ENCODE results near the gene MAP2K6.

MAP2K6 gene

DNA sequence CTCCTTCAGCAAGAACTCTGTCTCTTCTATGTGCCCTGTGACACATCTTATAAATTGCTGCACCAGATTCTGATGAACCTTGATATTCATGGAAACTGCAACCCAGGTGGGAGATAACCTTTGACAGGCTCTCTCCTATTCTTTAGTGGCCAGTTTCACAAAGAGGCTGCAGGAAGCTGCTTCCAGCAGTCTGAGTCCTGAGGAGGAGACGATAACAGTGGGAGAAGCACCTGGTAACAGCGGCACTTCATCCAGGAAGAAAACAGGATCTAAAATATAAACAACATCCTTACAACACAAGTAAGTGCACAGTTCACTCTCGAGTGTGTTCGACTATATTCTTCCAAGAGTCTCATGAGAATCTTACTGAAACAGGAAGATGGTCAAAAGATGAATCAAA lies 180.1 kb downstream of the MAP2K6 start:
- no peaks in the 10 kb centered on the region for H3K79me2 ChIP-seq (ENCODE audit: control insufficient read depth, insufficient read depth, low read length)
- no CpG with 5 or more reads among the region's 4 CpGs for WGBS (ENCODE audit: extremely low coverage, insufficient coverage, low lambda C conversion rate)
- H3K36me3 ChIP-seq (ENCODE audit: control insufficient read depth, insufficient read depth, low read length) = no peaks in the 10 kb centered on the region
- no peak overlapping the region for H2AK5ac ChIP-seq (ENCODE audit: low read length)
- no peak overlapping the region for H3K23ac ChIP-seq (ENCODE audit: low read length)
- H3K4me3 ChIP-seq (ENCODE audit: low read length) = no peak overlapping the region
- H3K4me2 ChIP-seq (ENCODE audit: low read length) = no peak overlapping the region
- DNase-seq = no peak
- no peak overlapping the region for H3K4ac ChIP-seq (ENCODE audit: low read depth, low read length)
- H2BK120ac ChIP-seq (ENCODE audit: low read depth, low read length) = no peak overlapping the region
- no peak overlapping the region for H3K27ac ChIP-seq (ENCODE audit: low read depth, low read length)
- no peaks in the 10 kb centered on the region for H3K4me1 ChIP-seq (ENCODE audit: control insufficient read depth, low read depth, low read length)
- no peak overlapping the region for H2BK15ac ChIP-seq (replicated peaks; ENCODE audit: low read depth)
- no peak overlapping the region for H3K9ac ChIP-seq (ENCODE audit: low read length)
- H4K8ac ChIP-seq (ENCODE audit: low read depth, low read length) = no peak overlapping the region
- no peak overlapping the region for H3K56ac ChIP-seq (ENCODE audit: low read length)
- H2BK5ac ChIP-seq (ENCODE audit: low read length) = no peak overlapping the region
- H3K79me1 ChIP-seq (ENCODE audit: low read length) = no peaks in the 10 kb centered on the region
- no peaks in the 10 kb centered on the region for H3K27me3 ChIP-seq (ENCODE audit: insufficient read depth, low read length, poor library complexity)
- H3K18ac ChIP-seq (ENCODE audit: low read length) = no peak overlapping the region
- H4K5ac ChIP-seq (ENCODE audit: low read length) = no peak overlapping the region

- H3K4me3 ChIP-seq (ENCODE audit: low read length) = no peak overlapping the region
- H3K27me3 ChIP-seq (ENCODE audit: insufficient read depth, low read length, poor library complexity) = no peaks in the 10 kb centered on the region
- H3K4me1 ChIP-seq (ENCODE audit: control insufficient read depth, low read depth, low read length) = no peaks in the 10 kb centered on the region
- H4K5ac ChIP-seq (ENCODE audit: low read length) = no peak overlapping the region
- H3K23ac ChIP-seq (ENCODE audit: low read length) = no peak overlapping the region
- H3K4me2 ChIP-seq (ENCODE audit: low read length) = no peak overlapping the region
- no peak overlapping the region for H3K27ac ChIP-seq (ENCODE audit: low read depth, low read length)
- WGBS (ENCODE audit: extremely low coverage, insufficient coverage, low lambda C conversion rate) = no CpG with 5 or more reads among the region's 9 CpGs
- H4K8ac ChIP-seq (ENCODE audit: low read depth, low read length) = no peak overlapping the region
- no peak overlapping the region for H3K56ac ChIP-seq (ENCODE audit: low read length)
- H2AK5ac ChIP-seq (ENCODE audit: low read length) = no peak overlapping the region
- H3K79me1 ChIP-seq (ENCODE audit: low read length) = no peaks in the 10 kb centered on the region
- DNase-seq = no peak
- no peaks in the 10 kb centered on the region for H3K36me3 ChIP-seq (ENCODE audit: control insufficient read depth, insufficient read depth, low read length)
- H3K18ac ChIP-seq (ENCODE audit: low read length) = no peak overlapping the region
- no peak overlapping the region for H3K9ac ChIP-seq (ENCODE audit: low read length)
- no peaks in the 10 kb centered on the region for H3K79me2 ChIP-seq (ENCODE audit: control insufficient read depth, insufficient read depth, low read length)
- no peak overlapping the region for H2BK120ac ChIP-seq (ENCODE audit: low read depth, low read length)
- H2BK5ac ChIP-seq (ENCODE audit: low read length) = no peak overlapping the region
- H2BK15ac ChIP-seq (replicated peaks; ENCODE audit: low read depth) = no peak overlapping the region
- no peak overlapping the region for H3K4ac ChIP-seq (ENCODE audit: low read depth, low read length)
Measured at GRCh38 chr17:69596141-69596540, 181.6 kb downstream of the MAP2K6 start.

DNA sequence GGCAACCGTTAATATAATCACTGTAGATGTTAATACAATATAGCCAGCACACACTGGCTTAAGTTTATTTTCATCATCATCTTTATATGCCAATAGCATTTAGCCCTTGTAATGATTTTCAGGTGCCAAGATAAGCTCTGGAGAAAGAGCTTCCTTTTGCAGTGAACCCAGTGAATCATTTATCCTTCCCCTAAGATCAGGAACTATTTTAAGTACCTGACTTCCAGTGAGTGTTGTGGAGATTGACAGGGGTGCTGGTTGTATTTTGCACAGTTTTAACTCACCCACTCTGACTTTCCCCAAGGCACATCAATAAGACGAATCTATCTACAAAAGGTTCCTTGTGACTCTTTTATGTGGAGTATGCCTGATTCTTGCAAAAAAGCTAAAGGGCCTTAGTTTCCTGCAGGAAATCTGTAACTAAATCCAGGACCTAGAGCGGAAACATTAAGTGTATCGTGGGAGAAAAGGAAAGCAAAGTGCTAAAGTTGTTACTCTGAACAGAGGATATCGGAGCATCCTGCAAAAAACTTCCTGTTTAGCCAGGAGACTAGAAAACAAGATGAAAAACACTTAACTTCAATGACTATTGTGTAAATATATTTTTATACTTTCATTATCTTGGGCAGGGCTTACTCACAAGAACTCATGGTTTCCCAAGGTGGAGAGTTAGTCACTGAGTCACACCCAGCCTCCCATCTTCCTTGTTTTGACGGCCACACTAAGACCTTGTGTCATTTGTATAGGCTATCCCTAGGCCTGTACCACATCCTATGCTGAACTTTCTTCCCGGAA lies 183.6 kb downstream of the MAP2K6 start:
- Histone ChIP-seq H4K5ac (ENCODE audit: low read length) (no peak overlapping the region), H2BK15ac (replicated peaks; ENCODE audit: low read depth) (no peak overlapping the region), H3K56ac (ENCODE audit: low read length) (no peak overlapping the region), H2BK5ac (ENCODE audit: low read length) (no peak overlapping the region), H3K4me3 (ENCODE audit: low read length) (no peak overlapping the region), H3K27ac (ENCODE audit: low read depth, low read length) (no peak overlapping the region), H4K8ac (ENCODE audit: low read depth, low read length) (no peak overlapping the region), H3K79me1 (ENCODE audit: low read length) (no peaks in the 10 kb centered on the region), H3K79me2 (ENCODE audit: control insufficient read depth, insufficient read depth, low read length) (no peaks in the 10 kb centered on the region), H3K18ac (ENCODE audit: low read length) (no peak overlapping the region), H3K4me2 (ENCODE audit: low read length) (no peak overlapping the region), H2BK120ac (ENCODE audit: low read depth, low read length) (no peak overlapping the region), H3K4me1 (ENCODE audit: control insufficient read depth, low read depth, low read length) (no peaks in the 10 kb centered on the region), H2AK5ac (ENCODE audit: low read length) (no peak overlapping the region), H3K9ac (ENCODE audit: low read length) (no peak overlapping the region), H3K23ac (ENCODE audit: low read length) (no peak overlapping the region), H3K27me3 (ENCODE audit: insufficient read depth, low read length, poor library complexity) (no peaks in the 10 kb centered on the region), H3K4ac (ENCODE audit: low read depth, low read length) (no peak overlapping the region), H3K36me3 (ENCODE audit: control insufficient read depth, insufficient read depth, low read length) (no peaks in the 10 kb centered on the region)
- DNase-seq = no peak
- no CpG with 5 or more reads among the region's 7 CpGs for WGBS (ENCODE audit: extremely low coverage, insufficient coverage, low lambda C conversion rate)

DNA sequence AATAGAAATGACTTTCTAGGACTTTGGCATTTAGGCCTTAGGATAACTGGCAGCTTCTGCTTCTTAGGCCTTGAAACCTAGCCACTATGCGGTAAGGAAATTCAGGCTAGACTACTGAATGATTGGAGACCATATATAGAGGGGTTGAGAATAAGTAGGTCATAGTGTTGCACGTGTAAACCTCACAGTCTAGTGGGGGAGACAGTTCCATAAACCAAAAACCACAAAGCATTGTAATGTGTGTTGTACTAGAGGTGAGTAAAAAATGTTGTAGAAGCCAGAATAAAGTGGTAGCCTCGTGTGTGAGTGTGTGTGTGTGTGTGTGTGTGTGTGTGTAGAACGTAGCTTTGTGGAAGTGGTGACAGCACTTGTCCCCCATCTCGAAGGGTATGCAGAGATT lies 188.5 kb downstream of the MAP2K6 start:
- Histone ChIP-seq H3K18ac (ENCODE audit: low read length) (no peak overlapping the region), H3K27ac (ENCODE audit: low read depth, low read length) (no peak overlapping the region), H3K4me1 (ENCODE audit: control insufficient read depth, low read depth, low read length) (no peaks in the 10 kb centered on the region), H2AK5ac (ENCODE audit: low read length) (no peak overlapping the region), H2BK5ac (ENCODE audit: low read length) (no peak overlapping the region), H2BK15ac (replicated peaks; ENCODE audit: low read depth) (no peak overlapping the region), H4K5ac (ENCODE audit: low read length) (no peak overlapping the region), H3K9ac (ENCODE audit: low read length) (no peak overlapping the region), H3K23ac (ENCODE audit: low read length) (no peak overlapping the region), H3K4me2 (ENCODE audit: low read length) (no peak overlapping the region), H3K36me3 (ENCODE audit: control insufficient read depth, insufficient read depth, low read length) (no peaks in the 10 kb centered on the region), H3K79me1 (ENCODE audit: low read length) (no peaks in the 10 kb centered on the region), H3K4ac (ENCODE audit: low read depth, low read length) (no peak overlapping the region), H3K56ac (ENCODE audit: low read length) (no peak overlapping the region), H4K8ac (ENCODE audit: low read depth, low read length) (no peak overlapping the region), H3K27me3 (ENCODE audit: insufficient read depth, low read length, poor library complexity) (no peaks in the 10 kb centered on the region), H3K79me2 (ENCODE audit: control insufficient read depth, insufficient read depth, low read length) (no peaks in the 10 kb centered on the region), H3K4me3 (ENCODE audit: low read length) (no peak overlapping the region), H2BK120ac (ENCODE audit: low read depth, low read length) (no peak overlapping the region)
- no CpG with 5 or more reads among the region's 5 CpGs for WGBS (ENCODE audit: extremely low coverage, insufficient coverage, low lambda C conversion rate)
- DNase-seq = no peak
